Type B pancreatic cell (in vitro differentiated cells): Measurements from ENCODE around the gene COX7A1. TPM values are rescaled to one million over a fixed set of nuclear protein-coding genes. Genes with fewer than 3 reads are reported as not detected.
"Not testable (repeated sequence)": the region's sequence is repeated elsewhere in the genome, so short reads cannot be mapped to it uniquely, and the experiment has no call there.

ENCODE experiments used
- DNase-seq: peaks from one replicate; pipeline ENCODE4 v3.0.0; 2021; ENCODE audit warnings: mixed read lengths; ENCODE audit not compliant: unreplicated experiment; ENCODE audit errors: extremely low spot score
- H3K27ac Mint-ChIP-seq: 2 replicates; pipeline ENCODE4 v1.8.0; 2021; ENCODE audit warnings: mild to moderate bottlenecking, mixed read lengths
- H3K27me3 Mint-ChIP-seq: 2 replicates; pipeline ENCODE4 v1.8.0; 2021; ENCODE audit warnings: mixed read lengths
- H3K36me3 Mint-ChIP-seq: 2 replicates; pipeline ENCODE4 v1.8.0; 2021; ENCODE audit warnings: mixed read lengths
- H3K4me1 Mint-ChIP-seq: one replicate; pipeline ENCODE4 v1.8.0; 2021; ENCODE audit warnings: mixed read lengths; ENCODE audit not compliant: unreplicated experiment
- H3K4me3 Mint-ChIP-seq: 2 replicates; pipeline ENCODE4 v1.8.0; 2021; ENCODE audit warnings: mild to moderate bottlenecking, mixed read lengths
- H3K9me3 Mint-ChIP-seq: 2 replicates; pipeline ENCODE4 v1.8.0; 2021; ENCODE audit warnings: mixed read lengths
- total RNA-seq: library from RNA; stranded (reverse); gene quantifications from 2 replicates; pipeline ENCODE4 v1.2.1, GENCODE V29; 2021; ENCODE audit warnings: low replicate concordance
- TF ChIP-seq, protein P1 (sequence below): fragments of 200-600 bp; sonication (generic); conservative IDR thresholded peaks from 2 replicates; pipeline ENCODE4 v1.5.0; 2021; ENCODE audit warnings: antibody characterized with exemption, mild to moderate bottlenecking

COX7A1 gene
- total RNA-seq, 1 donor from 2014 or later = not detected

- Mint-ChIP-seq H3K9me3 (peaks cover 5% of the 10 kb centered on the region), H3K27ac (peak overlapping the region; percentile 98), H3K36me3 (peaks cover 16% of the 10 kb centered on the region), H3K27me3 (no peaks in the 10 kb centered on the region), H3K4me3 (peak overlapping the region; percentile 92), H3K4me1 (peaks cover 9% of the 10 kb centered on the region)
- TF ChIP-seq, protein P1, sequence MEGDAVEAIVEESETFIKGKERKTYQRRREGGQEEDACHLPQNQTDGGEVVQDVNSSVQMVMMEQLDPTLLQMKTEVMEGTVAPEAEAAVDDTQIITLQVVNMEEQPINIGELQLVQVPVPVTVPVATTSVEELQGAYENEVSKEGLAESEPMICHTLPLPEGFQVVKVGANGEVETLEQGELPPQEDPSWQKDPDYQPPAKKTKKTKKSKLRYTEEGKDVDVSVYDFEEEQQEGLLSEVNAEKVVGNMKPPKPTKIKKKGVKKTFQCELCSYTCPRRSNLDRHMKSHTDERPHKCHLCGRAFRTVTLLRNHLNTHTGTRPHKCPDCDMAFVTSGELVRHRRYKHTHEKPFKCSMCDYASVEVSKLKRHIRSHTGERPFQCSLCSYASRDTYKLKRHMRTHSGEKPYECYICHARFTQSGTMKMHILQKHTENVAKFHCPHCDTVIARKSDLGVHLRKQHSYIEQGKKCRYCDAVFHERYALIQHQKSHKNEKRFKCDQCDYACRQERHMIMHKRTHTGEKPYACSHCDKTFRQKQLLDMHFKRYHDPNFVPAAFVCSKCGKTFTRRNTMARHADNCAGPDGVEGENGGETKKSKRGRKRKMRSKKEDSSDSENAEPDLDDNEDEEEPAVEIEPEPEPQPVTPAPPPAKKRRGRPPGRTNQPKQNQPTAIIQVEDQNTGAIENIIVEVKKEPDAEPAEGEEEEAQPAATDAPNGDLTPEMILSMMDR = no peak
- DNase-seq = no peak
These were observed 11.8 kb downstream of the COX7A1 start for GRCh38 chr19:36140304-36141038.

DNA sequence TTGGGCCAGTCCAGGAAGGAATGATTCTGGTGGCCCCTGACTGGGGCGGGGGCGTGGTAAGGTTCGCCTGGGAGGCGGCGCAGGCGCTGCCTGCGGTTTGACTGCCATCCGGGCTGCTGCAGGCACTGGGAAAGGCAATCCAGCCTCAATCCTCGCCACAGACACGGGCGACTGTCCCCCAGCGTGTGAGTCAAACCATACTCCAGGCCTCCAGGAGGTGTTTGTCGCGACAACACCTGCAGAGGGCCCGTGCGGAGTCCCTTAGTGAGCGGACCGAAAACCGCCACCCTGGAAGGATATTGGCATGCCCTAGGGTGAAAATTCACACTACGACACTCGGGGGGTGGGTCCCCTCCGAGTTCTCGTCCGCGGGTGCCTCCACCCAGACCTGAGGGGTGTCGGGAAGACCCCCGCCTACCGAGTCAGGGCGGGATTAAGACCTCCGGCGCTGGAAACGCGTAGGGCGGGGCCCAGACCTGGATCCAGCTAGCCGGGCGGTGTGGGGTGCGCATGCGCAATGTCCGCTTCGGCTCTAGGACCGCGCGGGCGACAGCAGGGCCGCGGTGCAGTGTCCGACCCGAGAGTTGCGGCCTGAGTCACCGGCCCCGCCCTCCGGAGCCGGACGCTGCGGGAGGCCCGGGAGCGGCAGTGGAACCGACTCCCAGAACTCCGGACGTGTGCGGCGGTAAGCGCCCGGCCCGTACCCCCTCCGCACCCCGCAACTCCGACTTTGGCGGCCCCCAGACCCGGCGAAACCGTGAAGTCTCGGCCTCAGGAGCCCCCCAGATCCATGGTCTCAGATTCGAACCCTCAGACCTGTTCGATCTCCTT is 12.6 kb downstream of the COX7A1 start, which contains the start of gene CAPNS1:
TSS of gene CAPNS1 (plus strand) at position 594 of the 831 bp plus-strand sequence. CDS start 946 bp downstream, outside the sequence.
- DNase-seq = peak; percentile 98
- Mint-ChIP-seq H3K4me3 (peak within 1 kb of the TSS; percentile 92), H3K27me3 (no peaks in the 10 kb centered on the region), H3K9me3 (peaks cover 5% of the 10 kb centered on the region), H3K4me1 (peaks cover 9% of the 10 kb centered on the region), H3K36me3 (peaks cover 16% of the 10 kb centered on the region), H3K27ac (peak within 1 kb of the TSS; percentile 98)
- TF ChIP-seq, protein P1 = peak; percentile 54

DNA sequence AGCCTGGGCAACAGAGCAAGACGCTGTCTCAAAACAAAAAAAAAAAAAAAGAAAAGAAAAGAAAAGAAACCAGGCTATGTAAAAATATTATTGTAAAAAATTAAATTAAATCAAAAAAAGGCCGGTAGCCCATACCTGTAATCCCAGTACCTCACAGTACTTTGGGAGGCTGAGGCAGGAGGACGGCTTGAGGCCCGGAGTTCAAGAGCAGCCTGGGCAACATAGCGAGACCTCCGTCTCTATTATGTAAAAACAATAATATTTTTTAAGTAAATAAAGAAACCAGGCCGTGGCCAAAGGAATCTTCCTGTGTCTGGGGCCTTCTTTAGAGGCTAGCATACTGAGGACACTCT is 13.2 kb downstream of the COX7A1 start:
- peaks cover 5% of the 10 kb centered on the region for H3K9me3 Mint-ChIP-seq
- H3K27me3 Mint-ChIP-seq = no peaks in the 10 kb centered on the region
- DNase-seq = no peak
- H3K4me3 Mint-ChIP-seq = peak overlapping the region; percentile 92
- peak overlapping the region; percentile 98 for H3K27ac Mint-ChIP-seq
- H3K4me1 Mint-ChIP-seq = peaks cover 9% of the 10 kb centered on the region
- H3K36me3 Mint-ChIP-seq = peaks cover 16% of the 10 kb centered on the region
- TF ChIP-seq, protein P1 = no peak

DNA sequence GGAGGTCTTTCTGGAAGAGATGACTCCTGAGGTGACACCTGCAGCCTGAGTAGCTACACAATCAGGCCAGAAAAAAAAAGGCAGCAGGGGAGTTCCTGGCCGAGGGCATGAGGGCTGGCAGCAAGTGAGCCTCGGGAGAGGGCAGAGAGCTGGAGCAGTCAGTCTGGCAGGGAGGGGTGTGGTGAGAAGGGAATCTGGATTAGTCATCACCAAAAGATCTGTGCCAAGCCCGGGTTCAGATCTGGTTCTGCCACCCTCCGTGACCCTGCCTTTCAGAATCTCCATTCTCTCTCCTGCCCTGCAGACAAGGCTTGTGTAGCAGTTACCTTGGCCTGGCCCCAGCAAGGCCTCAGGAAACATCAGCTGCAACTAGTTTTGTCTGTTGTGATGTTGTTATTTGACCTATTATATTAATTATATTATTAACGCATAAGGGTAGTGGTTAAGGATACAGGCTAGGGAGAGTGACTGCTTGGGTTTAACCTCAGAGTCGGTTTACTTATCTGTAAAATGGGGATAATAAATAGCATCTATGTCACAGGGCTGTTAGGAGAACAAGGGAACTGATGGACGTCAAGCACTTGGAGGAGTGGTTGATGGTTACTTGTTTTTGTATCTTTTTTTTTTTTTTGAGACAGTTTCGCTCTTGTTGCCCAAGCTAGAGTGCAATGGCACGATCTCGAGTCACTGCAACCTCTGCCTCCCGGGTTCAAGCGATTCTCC is 15.1 kb downstream of the COX7A1 start:
- Mint-ChIP-seq H3K36me3 (peaks cover 9% of the 10 kb centered on the region), H3K4me1 (peaks cover 9% of the 10 kb centered on the region), H3K9me3 (peaks cover 5% of the 10 kb centered on the region)

DNA sequence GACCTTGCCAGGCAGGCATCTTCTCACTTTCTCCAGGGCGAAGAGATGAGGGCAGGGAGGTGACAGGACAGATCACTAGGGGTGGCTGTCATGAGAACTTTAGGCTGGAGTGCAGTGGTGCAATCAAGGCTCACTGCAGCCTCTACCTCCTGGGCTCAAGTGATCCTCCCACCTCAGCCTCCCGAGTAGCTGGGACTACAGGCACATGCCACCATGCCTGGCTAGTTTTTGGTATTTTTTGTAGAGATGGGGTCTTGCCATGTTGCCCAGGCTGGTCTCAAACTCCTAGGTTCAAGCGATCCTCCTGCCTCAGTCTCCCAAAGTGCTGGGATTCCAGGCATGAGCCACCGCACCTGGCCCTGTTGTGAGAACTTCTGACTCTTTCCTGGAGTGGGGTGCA is 17.4 kb downstream of the COX7A1 start:
- not testable (repeated sequence) for H3K4me3 Mint-ChIP-seq, H3K36me3 Mint-ChIP-seq, H3K27me3 Mint-ChIP-seq, H3K9me3 Mint-ChIP-seq, H3K27ac Mint-ChIP-seq, DNase-seq, H3K4me1 Mint-ChIP-seq

More for the DNA sequence above, 15.1 kb downstream of the COX7A1 start:
- DNase-seq = no peak
- TF ChIP-seq, protein P1 = no peak
- Mint-ChIP-seq H3K27ac (peak overlapping the region; percentile 93), H3K27me3 (no peaks in the 10 kb centered on the region), H3K4me3 (peak overlapping the region; percentile 66)

DNA sequence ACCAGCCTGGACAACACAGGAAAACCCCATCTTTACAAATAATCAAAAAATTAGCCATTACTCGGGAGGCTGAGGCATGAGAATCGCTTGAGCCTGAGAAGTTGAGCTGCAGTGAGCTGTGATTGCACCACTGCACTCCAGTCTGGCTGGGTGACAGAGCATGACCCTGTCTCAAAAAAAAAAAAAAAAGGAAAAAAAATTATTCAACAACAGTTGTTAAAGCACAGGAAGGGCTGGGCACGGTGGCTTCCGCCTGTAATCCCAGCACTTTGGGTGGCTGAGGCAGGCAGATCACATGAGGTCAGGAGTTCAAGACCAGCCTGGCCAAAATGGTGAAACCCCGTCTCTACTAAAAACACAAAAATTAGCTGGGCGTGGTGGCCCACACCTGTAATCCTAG is 21.0 kb downstream of the COX7A1 start:
- not testable (repeated sequence) for H3K4me3 Mint-ChIP-seq, H3K27me3 Mint-ChIP-seq, DNase-seq, H3K36me3 Mint-ChIP-seq, H3K9me3 Mint-ChIP-seq, H3K4me1 Mint-ChIP-seq
- H3K27ac Mint-ChIP-seq = peak overlapping the region; percentile 90
